NCI-H345 treated with DMSO at 0.1 percent for 48 hours (cell line): ENCODE results near the gene SENP2.
"Not testable (repeated sequence)": the region's sequence is repeated elsewhere in the genome, so short reads cannot be mapped to it uniquely, and the experiment has no call there.

Source experiments
- DNase-seq: peaks from one replicate; lab custom pipeline; 2025; ENCODE audit not compliant: unreplicated experiment; lab: John Stamatoyannopoulos, UW

Gene SENP2

DNA sequence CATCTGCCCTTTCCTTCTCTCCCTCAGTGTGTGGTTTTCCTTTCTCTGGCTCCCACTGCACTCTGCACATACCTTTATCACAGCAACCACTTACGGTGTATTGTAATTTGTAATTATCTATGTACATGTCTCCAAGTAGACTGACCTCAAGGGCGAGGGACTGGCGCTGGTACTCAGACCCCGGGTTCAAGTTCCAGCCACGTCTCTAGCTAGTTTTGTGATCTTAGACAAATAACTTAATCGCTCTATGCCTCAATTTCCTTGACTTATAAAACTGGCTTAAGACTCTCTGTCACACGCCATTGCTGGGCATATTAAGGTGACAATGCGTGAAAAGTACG lies 607 bp upstream of the SENP2 start:
- DNase-seq = no peak

DNA sequence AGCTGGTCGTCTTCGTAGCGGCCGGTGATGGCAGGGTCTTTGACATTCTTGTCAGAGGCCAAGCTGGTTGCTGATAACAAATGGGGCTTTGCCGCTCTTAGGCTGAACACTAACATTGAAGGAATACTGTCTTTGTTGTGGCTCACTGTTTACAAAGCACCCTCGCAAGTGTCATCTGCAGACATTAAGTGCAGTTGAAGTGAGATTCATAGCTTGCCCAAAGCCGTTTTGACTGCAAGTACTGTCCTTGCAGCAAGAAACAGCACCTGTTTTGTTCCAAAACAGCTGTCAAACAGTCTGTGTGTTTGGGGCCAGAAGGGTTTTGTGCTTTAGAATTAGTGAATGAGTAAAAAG lies 568 bp downstream of the SENP2 start:
- no peak for DNase-seq

DNA sequence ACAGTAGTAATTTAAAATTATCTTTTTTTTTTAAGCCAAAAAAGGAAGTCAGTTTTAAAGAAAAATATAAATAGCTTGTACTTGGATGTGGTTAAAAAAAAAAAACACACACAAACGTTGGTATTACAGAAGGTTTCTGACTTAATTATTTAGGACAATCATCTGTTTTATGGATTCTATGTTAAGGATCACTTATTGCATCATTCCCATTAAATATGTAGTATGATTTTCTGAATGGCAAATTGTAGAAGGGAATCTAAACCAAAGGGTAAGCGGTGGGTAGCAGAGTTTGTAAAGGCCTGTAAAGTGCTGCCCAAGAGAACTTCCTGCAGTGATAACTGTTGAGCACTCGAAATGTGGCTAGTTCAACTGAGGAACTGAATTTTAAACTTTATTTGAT lies 8.0 kb downstream of the SENP2 start:
- no peak for DNase-seq

DNA sequence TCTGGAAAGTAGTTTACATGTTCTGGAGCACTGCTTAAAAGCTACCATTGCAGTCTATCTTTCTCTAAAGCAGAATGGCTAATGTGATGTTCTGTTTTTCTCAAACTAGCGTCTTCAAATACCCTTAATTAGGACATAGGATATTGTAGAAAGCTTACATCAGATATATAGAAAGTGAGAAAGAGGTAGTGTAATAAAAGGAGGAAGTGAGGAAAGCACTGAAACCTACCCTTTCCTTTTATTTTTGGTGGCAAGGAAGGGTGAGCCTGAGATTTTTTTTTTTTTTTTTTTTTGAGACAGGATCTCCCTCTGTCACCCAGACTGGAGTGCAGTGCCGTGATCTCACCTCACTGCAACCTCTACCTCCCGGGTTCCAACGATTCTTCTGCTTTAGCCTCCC lies 9.4 kb downstream of the SENP2 start:
- DNase-seq = no peak

DNA sequence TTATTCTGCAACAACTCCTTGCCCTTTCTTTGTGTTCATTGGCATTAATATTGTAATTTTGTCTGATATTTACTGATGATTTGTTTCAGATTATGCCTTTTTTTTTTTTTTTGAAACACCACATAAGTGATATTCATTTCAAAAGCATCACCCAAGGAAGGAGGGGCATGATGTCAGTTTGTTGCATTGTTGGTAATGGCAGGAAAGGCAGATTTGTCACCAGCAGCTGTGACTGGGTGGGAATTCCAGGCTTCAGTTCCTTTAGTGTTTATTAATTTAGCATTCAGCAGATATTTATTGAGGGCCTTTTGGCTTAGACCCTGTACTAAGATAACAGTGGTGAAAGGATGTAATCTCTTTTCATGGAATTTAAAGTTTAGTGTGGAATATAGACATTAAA lies 19.5 kb downstream of the SENP2 start:
- no peak for DNase-seq

DNA sequence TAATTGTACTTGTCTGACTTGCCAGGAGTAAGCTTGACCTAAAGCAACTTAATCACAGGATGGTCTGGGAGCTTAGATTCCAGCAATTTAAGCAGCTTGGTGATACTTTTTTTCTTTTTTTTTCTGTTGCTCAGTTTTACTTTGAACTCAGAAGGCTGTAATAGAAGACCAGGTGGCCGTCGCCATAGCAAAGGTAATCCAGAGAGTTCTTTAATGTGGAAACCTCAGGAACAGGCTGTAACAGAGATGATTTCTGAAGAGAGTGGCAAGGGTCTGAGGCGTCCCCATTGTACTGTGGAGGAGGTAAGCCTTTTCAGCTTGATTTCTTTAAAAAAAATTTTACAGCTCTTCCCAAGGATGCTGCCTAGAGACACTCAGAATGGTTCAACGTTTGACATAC lies 20.1 kb downstream of the SENP2 start:
- no peak for DNase-seq

DNA sequence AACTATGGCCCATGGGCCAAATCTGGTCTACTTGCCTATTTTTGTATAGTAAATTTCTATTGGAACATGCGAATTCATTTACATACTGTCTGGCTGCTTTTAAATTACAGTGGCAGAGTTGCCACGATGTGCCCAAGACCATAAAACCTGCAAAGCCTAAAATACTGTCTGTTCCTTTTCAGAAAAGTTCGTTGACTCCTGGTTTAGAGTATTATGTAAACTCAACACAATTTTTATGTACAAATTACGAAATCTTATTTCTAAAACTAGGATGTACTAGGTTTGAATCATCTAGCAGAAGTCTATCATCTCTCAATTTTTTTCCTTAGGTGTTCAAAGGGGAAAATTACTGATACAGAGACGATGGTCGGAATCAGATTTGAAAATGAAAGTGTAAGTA lies 26.9 kb downstream of the SENP2 start:
- no peak for DNase-seq

DNA sequence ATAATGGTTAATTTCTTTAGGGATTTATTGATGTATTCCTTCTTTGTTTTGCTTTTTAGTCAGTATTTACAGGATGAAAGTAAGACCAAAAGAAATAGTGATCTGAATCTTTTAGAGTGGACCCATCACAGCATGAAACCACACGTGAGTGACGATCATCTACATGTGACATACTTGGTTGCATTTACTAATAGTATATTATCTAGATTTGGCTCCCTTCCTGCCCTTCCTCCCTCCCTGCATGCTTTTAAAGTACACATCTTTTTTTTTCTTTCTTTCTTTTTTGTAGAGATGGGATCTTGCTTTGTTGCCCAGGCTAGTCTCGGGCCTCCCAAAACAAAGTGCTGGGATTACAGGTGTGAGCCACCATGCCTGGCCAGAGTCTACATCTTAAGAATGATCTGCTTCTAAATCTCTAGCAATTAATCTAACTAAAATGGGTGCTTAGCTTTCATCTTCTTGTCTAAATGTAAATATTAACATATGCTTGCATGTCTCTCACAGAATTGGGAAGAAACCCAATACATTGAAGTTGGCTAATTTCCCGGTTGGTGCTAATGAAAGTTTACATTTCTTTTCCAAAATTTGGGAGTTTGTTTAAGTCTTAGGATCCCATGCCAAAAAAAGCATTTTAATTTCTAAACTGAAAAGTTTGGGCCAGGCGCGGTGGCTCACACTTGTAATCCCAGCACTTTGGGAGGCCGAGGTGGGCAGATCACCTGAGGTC lies 38.0 kb downstream of the SENP2 start:
- DNase-seq = no peak

DNA sequence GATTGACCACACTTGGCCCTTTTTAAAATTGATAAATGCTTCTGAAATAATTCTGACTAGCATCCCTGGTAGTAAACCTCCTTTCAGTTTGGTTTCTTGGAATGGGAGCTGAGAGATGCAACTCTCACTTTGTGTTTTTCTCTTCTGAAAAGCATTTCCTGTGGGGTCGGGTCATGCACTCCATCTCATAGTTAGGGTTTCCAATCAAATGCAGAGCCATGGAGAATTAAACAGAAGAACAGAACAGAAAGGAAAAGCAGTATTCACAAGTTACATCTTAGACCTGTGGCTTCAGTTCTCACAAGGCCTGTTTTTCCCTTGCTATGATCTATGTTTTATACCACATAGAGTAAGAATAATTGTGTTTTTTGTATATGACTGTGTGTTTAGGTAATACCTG lies 39.7 kb downstream of the SENP2 start:
- no peak for DNase-seq

DNA sequence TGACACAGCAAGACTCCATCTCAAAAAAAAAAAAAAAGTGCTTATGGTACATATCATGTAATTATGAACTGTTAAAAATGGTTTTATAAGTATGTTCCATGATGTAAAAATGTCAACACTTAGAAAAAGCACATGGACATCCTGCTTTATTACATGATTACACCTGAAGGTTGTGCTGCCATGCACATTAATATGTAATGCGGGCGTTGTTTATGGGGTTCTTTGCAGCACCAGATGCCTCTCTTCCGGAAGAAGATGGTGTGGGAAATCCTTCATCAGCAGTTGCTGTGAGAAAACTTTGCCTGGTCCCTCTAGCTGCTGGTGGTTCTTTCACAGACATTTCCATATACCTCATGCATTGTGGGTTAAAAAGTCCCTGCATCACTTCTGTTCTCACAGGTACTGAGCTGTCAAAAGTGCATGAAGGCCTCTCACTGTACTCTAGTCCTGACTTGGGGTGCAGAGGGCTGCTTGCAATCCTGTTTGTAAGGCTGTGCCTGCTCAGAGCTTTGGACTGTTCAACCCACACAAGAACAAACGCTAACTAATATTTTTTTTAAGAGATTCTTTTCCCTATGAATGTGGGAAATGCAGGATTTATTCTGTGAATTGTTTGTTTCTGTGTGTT lies 43.6 kb downstream of the SENP2 start:
- no peak for DNase-seq

DNA sequence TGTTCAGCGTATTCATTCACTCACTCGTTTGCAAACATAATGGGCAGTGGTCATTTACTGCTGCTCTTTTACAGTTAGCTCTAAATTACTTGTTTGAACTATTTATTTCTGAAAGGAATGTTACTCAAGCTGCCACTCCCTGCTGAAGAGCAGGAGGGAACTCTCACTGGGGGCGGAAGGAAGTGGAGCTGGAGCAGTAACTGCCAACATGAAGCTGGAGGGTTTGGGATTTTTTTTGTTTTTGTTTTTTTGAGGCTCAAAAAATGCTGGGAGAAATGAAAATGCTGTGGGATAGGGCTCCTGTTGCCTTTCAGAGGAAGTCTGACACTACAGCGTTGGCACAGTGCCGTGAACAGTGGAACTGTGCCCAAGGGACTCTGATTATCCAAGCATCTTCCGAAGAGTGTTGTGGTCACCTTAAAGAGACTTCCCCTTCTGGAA lies 44.1 kb downstream of the SENP2 start:
- DNase-seq = no peak

DNA sequence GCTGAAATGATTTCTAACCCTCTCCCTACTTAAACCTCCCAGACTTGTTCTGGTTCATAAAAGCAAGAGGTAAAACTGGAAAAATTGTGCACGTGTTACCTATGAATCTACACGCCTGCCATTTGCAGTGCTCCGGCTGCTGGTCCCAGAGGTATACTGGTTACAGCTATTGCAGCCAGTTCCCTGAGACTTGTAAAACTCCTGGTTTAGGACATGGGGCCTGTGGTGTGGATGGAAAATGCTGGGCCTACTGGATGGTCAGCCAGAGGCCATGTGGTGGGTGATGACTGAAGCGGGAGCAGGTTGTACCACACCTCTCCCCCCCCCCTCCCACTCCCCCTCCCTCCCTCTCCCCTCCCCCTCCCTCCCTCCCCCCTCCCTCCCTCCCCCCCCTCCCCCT lies 45.0 kb downstream of the SENP2 start:
- no peak for DNase-seq

DNA sequence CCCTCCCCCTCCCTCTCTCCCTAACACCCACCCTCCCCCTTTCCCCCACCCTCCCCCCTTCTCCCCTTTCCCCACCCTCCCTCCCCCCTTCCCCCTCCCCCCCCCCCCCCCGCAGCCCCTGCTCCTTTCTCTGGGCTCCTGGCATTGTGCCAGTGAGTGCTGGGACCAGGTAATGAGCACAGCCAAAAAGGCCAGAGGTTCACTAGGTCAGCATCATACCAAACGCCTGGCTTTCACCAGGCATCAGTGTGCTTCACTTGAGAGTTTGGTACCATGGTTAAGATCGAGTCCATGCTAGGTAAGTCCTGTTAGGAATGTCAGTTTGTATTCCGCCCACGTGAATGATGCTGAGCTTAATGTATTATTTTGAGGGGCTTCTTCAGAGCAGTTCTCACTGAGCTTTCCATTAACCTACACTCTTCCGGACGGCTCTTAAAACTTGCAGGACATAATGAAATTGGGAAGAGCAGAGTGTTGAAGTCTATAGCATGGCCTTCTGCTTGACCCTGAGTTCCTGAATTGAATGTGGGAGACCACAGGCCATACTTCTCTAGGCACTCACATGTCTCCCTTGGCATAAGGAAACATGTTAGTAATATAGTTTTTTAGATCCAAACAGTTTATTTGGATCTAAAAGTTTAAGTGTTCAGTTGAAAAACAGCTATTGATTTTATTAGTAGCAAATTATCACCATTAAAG lies 45.6 kb downstream of the SENP2 start:
- DNase-seq = no peak

DNA sequence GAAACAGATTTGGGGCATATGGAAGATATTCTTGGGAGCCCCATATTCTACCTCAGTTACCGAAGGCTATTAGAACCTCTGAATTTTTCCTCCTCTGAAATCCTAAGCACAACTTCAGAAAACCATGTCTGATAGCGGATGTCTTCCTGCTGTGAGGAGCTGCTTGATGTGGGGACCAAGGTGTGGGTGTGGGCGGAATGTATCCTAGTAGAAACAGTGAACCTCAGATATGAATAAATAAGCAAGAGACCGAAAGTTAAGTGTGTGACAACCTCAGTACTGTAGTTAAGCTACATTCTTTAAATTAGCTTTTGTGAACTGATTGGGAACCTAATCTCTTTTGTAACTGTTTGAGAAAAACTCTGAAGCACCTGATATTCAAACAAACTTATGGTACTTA lies 46.9 kb downstream of the SENP2 start:
- no peak for DNase-seq

DNA sequence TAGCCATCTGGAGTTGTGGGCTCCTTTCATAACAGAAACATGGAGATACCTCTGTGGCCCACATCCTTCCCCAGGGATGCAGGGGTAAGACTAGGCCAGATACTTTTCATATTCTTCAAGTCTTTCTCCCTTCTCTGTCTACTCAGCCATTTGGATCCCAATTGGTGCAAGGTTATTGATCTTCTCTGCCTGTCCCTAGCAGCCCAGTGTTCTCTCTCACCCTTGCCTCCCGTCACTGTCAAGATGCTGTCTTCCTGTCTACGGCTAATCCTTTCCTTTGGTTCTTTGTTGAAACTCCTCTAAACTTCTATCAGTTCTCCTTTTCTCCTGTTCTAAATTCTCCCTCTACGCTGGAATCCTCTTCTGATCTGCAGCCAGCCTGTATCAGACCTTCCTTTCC lies 51.3 kb downstream of the SENP2 start:
- no peak for DNase-seq

DNA sequence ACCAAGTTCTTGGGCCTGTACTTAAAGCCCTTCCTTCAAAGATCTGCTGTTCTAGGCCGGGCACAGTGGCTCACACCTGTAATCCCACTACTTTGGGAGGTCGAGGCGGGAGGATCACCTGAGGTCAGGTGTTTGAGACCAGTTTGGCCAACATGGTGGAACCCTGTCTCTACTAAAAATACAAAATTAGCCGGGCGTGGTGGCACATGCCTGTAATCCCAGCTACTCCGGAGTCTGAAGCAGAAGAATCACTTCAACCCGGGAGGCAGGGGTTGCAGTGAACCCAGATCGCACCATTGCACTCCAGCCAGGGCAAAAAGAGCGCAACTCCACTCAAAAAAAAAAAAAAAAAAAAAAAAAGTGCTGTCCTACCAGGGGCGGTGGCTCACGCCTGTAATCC lies 52.6 kb downstream of the SENP2 start:
- not testable (repeated sequence) for DNase-seq

DNA sequence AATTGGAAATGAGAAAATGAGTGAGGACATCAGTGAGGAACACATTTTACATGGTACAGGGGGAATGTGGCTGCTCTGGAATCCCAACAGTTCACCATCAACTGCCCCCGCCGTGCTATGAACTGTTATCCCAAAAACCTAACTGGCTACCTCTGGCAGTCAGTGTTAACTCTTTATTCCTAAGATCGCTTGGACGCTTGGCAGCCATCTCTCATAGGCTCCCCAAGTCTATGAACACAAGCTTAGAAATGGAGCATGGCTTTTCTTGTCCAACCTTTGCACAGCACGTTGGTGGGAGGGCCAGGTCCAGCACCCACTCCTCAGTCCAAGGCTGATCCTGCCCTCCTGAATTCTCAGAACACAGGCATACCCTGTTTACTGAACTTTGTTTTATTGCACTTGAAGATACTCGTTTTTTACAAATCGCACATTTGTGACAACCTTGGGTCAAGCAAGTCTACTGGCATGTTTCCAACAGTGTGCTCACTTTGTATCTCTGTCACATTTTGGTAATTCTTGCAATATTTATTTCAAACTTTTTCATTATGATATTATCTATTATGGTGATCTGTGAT lies 53.6 kb downstream of the SENP2 start:
- DNase-seq = no peak

DNA sequence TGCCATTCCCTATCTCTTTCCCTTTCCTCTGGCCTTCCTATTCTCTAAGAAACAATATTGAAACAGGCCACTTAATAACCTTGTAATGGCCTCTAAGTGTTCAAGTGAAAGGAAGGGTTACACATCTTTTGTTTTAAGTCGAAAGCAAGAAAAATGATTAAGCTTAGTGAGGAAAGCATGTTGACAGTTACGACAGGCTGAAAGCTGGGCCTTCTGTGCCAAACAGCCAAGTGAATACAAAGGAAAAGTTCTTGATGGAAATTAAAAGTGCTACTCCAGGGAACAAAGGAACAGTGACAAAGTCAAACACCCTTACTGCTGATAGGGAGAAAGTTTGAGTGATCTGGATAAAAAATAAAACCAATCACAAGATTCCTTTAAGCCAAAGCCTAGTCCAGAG lies 54.2 kb downstream of the SENP2 start:
- no peak for DNase-seq

DNA sequence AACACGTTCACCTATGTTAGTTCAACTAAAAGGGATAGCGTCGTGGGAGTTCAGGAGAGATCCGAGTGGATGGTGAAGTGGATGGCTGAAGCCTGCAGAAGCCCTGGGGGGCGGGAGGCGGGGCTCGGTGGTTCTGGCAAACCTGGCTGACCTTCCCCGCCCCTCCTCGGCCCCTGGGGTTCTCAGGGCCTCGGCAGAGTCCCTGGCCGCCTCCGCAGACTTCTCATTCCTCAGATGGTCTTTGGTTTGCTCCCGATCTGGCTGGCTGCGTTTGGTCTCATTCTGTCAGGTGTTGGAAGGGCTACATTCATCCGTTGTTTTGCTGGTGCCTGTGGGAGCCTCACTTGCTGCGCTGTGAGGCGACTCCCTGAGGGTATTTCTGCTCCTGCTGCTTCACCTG lies 59.1 kb downstream of the SENP2 start:
- DNase-seq = not testable (repeated sequence)

DNA sequence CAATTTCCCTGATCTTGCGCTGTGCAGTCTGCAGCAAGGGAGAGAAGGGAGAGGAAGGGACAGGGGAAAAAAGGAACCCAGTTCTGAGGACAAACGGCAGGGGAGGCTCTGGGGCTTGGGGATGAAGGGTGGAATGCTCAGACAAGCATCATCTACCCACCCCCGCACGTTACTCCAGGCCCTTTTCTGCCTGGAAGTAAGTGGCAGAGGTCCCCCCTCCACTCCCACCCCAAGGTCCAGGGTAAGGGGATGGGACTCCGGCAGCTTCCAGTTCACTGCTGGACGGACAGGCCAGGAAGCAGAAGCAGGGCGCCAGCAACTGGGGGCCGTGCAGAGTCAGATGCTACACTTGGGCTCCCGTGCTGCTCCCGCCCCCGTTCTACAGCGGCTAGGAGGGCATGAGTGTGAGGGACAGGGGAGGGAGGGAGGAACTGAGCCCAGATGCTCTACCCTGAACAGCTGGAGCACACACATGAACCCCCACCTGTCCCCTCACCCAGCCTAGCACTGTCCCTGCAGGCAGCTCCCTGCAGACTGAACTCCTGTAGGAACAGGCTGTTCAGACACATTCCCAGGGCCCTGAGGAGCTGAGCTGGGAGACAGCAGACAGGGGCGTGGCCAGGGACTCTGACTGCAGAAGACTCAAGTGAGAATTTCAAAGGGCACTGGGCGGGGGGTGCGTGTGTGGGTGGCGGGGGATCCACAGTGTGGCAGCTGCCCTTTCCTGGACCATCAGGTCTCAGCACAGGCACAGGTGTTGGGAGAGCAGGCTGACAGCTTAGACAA lies 59.7 kb downstream of the SENP2 start:
- peak; percentile 53 for DNase-seq

DNA sequence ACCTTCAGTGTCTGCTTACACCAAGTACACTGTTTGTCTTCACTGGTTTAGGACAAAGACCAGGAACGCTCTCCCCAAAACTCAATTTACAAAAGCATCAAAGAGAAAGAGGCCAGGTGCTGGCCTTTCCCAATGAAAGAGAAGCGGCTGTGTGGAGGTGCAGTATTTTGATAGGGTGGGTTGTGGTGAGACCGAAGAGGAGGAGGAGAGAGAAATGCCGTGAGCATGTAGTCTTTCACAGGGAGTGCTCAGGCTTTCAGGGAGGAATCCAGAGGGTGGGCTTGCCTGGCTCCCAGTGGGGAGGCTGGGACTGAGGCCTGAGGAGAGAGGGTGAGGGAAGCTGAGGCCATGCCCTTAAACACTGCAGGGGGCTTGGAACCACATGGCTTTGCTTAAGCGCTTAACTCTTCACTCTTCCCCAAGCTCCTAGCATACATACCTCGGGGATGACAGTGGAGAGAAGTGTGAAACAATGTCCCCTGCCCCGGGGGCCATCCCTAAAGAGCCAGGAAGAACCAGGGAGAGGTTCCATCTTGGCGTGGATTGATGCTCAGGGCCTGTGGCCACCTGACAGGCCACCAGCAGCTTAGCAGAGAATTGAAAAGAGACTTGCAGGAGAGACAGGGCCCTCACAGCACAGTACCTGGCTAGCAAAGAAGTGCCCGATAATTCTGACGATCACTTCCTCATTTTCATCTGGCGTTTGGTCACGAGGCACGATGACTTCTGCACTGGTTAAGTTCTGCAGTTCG lies 60.5 kb downstream of the SENP2 start:
- DNase-seq = peak; percentile 53
